Lower leg skin (tissue), 3 donors: ENCODE results near the gene CABP7.

ENCODE experiments used
- CTCF ChIP-seq, 3 donors: fragments of 450-650 bp; IDR thresholded peaks; one replicate each; pipeline ENCODE4 v1.5.1; 2016; ENCODE audit warnings: antibody characterized with exemption in 3 of 3, mild to moderate bottlenecking in 3 of 3, moderate library complexity in 2 of 3
- POLR2A ChIP-seq, 2 donors: fragments of 450-650 bp; IDR thresholded peaks; one replicate each; pipeline ENCODE4 v1.6.1; 2016 to 2017; ENCODE audit warnings: antibody characterized with exemption in 2 of 2, mild to moderate bottlenecking in 1 of 2, moderate library complexity in 1 of 2

GRCh38 chr22:29683536-29683935, 36.3 kb upstream of the CABP7 start:
- TF ChIP-seq CTCF (IDR thresholded peaks at IDR 0.05) (no peak), POLR2A (IDR thresholded peaks at IDR 0.05) (no peak)
